OCI-LY1 (cell line): ENCODE results near the gene GNAO1.

ENCODE experiments used
- H2AFZ ChIP-seq: fragments of 200-600 bp; sonication (generic), shearing (Covaris generic); 2 replicates; pipeline ENCODE4 v1.6.0; 2014; ENCODE audit warnings: antibody characterized with exemption, mild to moderate bottlenecking, low read length
- H3F3A ChIP-seq: fragments of 200-600 bp; sonication (generic), shearing (Covaris generic); 2 replicates; pipeline ENCODE4 v1.6.0; 2014; ENCODE audit warnings: mild to moderate bottlenecking, antibody characterized with exemption, low read length, moderate library complexity; ENCODE audit not compliant: insufficient read depth
- H3K27ac ChIP-seq: fragments of 200-600 bp; sonication (generic); 2 replicates; pipeline ENCODE4 v1.5.1; 2014; ENCODE audit warnings: low read length, mixed run types, mild to moderate bottlenecking, low read depth; ENCODE audit not compliant: poor library complexity, severe bottlenecking
- H3K27me3 ChIP-seq: fragments of 200-600 bp; sonication (generic); 2 replicates; pipeline ENCODE4 v1.6.0; 2014; ENCODE audit warnings: antibody characterized with exemption, mild to moderate bottlenecking, low read length, moderate library complexity; ENCODE audit not compliant: insufficient read depth
- H3K36me3 ChIP-seq: fragments of 200-600 bp; sonication (generic); 2 replicates; pipeline ENCODE4 v1.6.1; 2014; ENCODE audit warnings: mild to moderate bottlenecking, antibody characterized with exemption, low read length, moderate library complexity, mixed read lengths; ENCODE audit not compliant: insufficient read depth
- H3K4me1 ChIP-seq: fragments of 200-600 bp; sonication (generic); 2 replicates; pipeline ENCODE4 v1.5.1; 2014; ENCODE audit warnings: mild to moderate bottlenecking, low read length, moderate library complexity; ENCODE audit not compliant: insufficient read depth, severe bottlenecking
- H3K4me2 ChIP-seq: fragments of 200-600 bp; sonication (generic), shearing (Covaris generic); 2 replicates; pipeline ENCODE4 v1.6.1; 2014; ENCODE audit warnings: low read length
- H3K4me3 ChIP-seq: fragments of 200-600 bp; sonication (generic); 2 replicates; pipeline ENCODE4 v1.5.1; 2014; ENCODE audit warnings: low read length, low read depth, mild to moderate bottlenecking, mixed read lengths; ENCODE audit not compliant: poor library complexity, severe bottlenecking
- H3K79me2 ChIP-seq: fragments of 200-600 bp; shearing (Covaris generic); 2 replicates; pipeline ENCODE4 v1.6.1; 2016; ENCODE audit warnings: mixed run types, low read length, mixed read lengths; ENCODE audit not compliant: insufficient read depth
- H3K9ac ChIP-seq: fragments of 200-600 bp; sonication (generic), shearing (Covaris generic); 2 replicates; pipeline ENCODE4 v1.6.1; 2014; ENCODE audit warnings: mild to moderate bottlenecking, low read length, mixed read lengths
- H3K9me2 ChIP-seq: fragments of 200-600 bp; sonication (generic), shearing (Covaris generic); 2 replicates; pipeline ENCODE4 v1.6.1; 2014; ENCODE audit warnings: low read depth, mild to moderate bottlenecking, low read length, mixed read lengths
- H3K9me3 ChIP-seq: fragments of 200-600 bp; shearing (Covaris generic); 2 replicates; pipeline ENCODE4 v1.6.1; 2014; ENCODE audit warnings: low read length, mixed read lengths
- H4K20me1 ChIP-seq: fragments of 200-600 bp; sonication (generic), shearing (Covaris generic); 2 replicates; pipeline ENCODE4 v1.6.0; 2016; ENCODE audit warnings: mild to moderate bottlenecking, low read length; ENCODE audit not compliant: insufficient read depth
- EZH2 ChIP-seq: fragments of 200-600 bp; sonication (generic), shearing (Covaris generic); IDR thresholded peaks from 2 replicates; pipeline ENCODE4 v1.8.0; 2017; ENCODE audit warnings: borderline replicate concordance, mixed run types, mild to moderate bottlenecking, antibody characterized with exemption, low read length, moderate library complexity, mixed read lengths
- TF ChIP-seq, protein P1 (sequence below): fragments of 200-600 bp; sonication (generic), shearing (Covaris generic); IDR thresholded peaks from 2 replicates; pipeline ENCODE4 v1.5.1; 2017; ENCODE audit warnings: mild to moderate bottlenecking, antibody characterized with exemption, low read length, moderate library complexity, mixed read lengths

Gene GNAO1

DNA sequence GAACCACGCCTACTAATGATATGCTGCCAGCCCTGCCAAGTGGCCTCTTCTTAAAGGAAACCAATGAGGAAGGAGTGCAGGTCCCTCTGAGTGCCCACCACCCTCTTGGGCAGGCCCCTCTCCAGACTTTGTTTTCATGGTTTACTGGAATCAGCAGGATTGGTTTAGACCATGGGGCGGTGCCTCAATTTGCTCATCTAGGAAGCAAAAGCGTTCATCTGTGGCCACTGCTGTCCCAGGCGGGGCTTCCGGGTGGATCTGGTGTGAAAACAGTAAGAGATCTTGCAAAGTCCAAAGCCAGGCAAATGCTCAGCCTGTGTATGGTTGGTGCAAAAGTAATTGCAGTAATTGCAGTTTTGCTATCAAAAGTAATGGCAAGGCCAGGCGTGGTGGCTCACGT is 162.7 kb downstream of the GNAO1 start:
- Histone ChIP-seq H3K4me3 (no peak overlapping the region), H3K4me1 (peaks cover 25% of the 10 kb centered on the region)
- TF ChIP-seq, protein P1, sequence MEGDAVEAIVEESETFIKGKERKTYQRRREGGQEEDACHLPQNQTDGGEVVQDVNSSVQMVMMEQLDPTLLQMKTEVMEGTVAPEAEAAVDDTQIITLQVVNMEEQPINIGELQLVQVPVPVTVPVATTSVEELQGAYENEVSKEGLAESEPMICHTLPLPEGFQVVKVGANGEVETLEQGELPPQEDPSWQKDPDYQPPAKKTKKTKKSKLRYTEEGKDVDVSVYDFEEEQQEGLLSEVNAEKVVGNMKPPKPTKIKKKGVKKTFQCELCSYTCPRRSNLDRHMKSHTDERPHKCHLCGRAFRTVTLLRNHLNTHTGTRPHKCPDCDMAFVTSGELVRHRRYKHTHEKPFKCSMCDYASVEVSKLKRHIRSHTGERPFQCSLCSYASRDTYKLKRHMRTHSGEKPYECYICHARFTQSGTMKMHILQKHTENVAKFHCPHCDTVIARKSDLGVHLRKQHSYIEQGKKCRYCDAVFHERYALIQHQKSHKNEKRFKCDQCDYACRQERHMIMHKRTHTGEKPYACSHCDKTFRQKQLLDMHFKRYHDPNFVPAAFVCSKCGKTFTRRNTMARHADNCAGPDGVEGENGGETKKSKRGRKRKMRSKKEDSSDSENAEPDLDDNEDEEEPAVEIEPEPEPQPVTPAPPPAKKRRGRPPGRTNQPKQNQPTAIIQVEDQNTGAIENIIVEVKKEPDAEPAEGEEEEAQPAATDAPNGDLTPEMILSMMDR, result no peak
- no peak for TF ChIP-seq EZH2

DNA sequence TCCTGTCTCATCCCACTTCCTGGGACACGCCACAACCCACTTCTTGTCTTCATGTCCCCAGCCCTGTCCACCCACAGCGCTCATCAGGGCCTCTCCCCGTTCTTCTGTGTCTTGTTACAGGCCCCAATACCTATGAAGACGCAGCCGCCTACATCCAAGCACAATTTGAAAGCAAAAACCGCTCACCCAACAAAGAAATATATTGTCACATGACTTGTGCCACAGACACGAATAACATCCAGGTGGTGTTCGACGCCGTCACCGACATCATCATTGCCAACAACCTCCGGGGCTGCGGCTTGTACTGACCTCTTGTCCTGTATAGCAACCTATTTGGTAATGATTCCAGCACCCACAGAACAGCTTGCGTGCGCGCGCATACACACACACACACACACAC is 163.5 kb downstream of the GNAO1 start:
- H3K4me1 ChIP-seq, result peaks cover 25% of the 10 kb centered on the region
- peaks cover 3% of the 10 kb centered on the region; the same call in 1 of the 2 replicates for H3K27me3 ChIP-seq
- H3K36me3 ChIP-seq, result no peaks in the 10 kb centered on the region

More for the DNA sequence above, 162.7 kb downstream of the GNAO1 start:
- no peak overlapping the region for H2AFZ ChIP-seq
- no peaks in the 10 kb centered on the region for H3F3A ChIP-seq
- no peaks in the 10 kb centered on the region for H3K9me2 ChIP-seq
- no peaks in the 10 kb centered on the region for H3K79me2 ChIP-seq
- H3K36me3 ChIP-seq, result no peaks in the 10 kb centered on the region
- no peak overlapping the region for H3K4me2 ChIP-seq
- no peaks in the 10 kb centered on the region for H4K20me1 ChIP-seq
- peaks cover 3% of the 10 kb centered on the region; the same call in 1 of the 2 replicates for H3K27me3 ChIP-seq
- no peaks in the 10 kb centered on the region for H3K9me3 ChIP-seq
- no peak overlapping the region for H3K27ac ChIP-seq
- no peak overlapping the region for H3K9ac ChIP-seq

GRCh38 chr16:56355221-56355620 is 163.9 kb downstream of the GNAO1 start:
- Histone ChIP-seq H4K20me1 (no peaks in the 10 kb centered on the region), H3K9me3 (no peaks in the 10 kb centered on the region), H3K4me1 (peaks cover 25% of the 10 kb centered on the region), H3K9me2 (no peaks in the 10 kb centered on the region), H2AFZ (no peak overlapping the region), H3K9ac (no peak overlapping the region), H3K27ac (no peak overlapping the region), H3F3A (no peaks in the 10 kb centered on the region), H3K79me2 (no peaks in the 10 kb centered on the region), H3K27me3 (peaks cover 3% of the 10 kb centered on the region; the same call in 1 of the 2 replicates), H3K4me2 (no peak overlapping the region), H3K4me3 (no peak overlapping the region), H3K36me3 (no peaks in the 10 kb centered on the region)
- TF ChIP-seq EZH2, result no peak
- TF ChIP-seq, protein P1, result no peak

More for the DNA sequence above, 163.5 kb downstream of the GNAO1 start:
- Histone ChIP-seq H3K9ac (no peak overlapping the region), H3K4me3 (no peak overlapping the region), H3K4me2 (no peak overlapping the region), H3K9me3 (no peaks in the 10 kb centered on the region), H3F3A (no peaks in the 10 kb centered on the region), H2AFZ (no peak overlapping the region), H4K20me1 (no peaks in the 10 kb centered on the region), H3K9me2 (no peaks in the 10 kb centered on the region), H3K79me2 (no peaks in the 10 kb centered on the region), H3K27ac (no peak overlapping the region)
- TF ChIP-seq EZH2, result no peak
- TF ChIP-seq, protein P1, result no peak
